ENCODE measurements around the gene PDXK. TPM values are rescaled to one million over a fixed set of nuclear protein-coding genes. Genes with fewer than 3 reads are reported as not detected.

PDXK gene
- total RNA-seq, 4 donors from 2014 or later: 58.8 to 111 (median 93.5) TPM

DNA sequence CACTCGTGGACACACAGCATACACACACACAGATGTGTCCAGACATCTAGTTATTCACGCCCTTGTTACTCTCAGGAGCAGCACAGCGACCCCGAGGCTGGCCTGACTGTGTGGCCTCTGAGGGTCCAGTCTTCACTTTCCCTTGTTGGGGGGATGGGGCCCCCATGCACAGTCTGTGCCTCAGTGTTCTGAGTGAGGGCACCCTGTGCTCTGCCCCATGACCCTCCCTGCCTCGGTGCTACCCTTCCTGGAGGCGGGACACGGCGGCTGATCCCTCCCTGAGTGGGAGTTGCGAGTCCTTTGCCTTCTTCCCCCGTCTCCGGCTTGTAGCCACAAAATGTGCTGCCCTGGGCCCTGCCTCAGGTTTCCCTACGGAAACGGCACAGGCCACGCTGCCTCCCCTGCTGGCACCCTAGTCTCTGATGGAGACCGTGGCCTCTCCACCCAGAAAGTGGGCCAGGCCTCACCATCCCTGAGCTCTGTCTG, 48.6 kb downstream of the PDXK start:
- no peak for DNase-seq (ENCODE audit: low spot score)
- no peak for TF ChIP-seq CTCF (IDR thresholded peaks at IDR 0.05)
- ATAC-seq (ENCODE audit: low FRiP score): no peak

GRCh38 chr21:43767984-43768867, 49.3 kb downstream of the PDXK start:
- ATAC-seq (ENCODE audit: low FRiP score): peak; percentile 82

DNA sequence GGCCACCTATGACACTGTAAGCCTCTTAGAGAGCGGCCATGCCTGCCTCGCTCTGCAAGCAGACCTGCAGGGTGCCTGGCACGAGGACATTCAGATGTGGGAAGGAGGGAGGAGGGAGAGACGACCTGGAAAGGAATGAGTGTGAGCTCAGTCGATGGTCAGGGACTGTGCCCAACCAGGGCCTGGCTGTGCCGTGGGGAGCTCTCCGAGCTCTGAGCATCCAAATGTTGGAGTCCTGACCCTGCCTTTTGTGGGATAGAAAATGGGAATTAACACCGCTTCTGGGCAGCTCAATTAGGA, 49.9 kb downstream of the PDXK start:
- no peak for TF ChIP-seq CTCF (IDR thresholded peaks at IDR 0.05)
- ATAC-seq (ENCODE audit: low FRiP score): no peak

More at GRCh38 chr21:43767984-43768867, 49.3 kb downstream of the PDXK start:
- TF ChIP-seq CTCF (IDR thresholded peaks at IDR 0.05): no peak
- peak; percentile 68 for DNase-seq (ENCODE audit: low spot score)

GRCh38 chr21:43769325-43769958, 50.5 kb downstream of the PDXK start:
- DNase-seq (ENCODE audit: low spot score) (no peak), ATAC-seq (ENCODE audit: low FRiP score) (no peak)
- TF ChIP-seq CTCF (IDR thresholded peaks at IDR 0.05): no peak

More for the DNA sequence above, 49.9 kb downstream of the PDXK start:
- no peak for DNase-seq (ENCODE audit: low spot score)

DNA sequence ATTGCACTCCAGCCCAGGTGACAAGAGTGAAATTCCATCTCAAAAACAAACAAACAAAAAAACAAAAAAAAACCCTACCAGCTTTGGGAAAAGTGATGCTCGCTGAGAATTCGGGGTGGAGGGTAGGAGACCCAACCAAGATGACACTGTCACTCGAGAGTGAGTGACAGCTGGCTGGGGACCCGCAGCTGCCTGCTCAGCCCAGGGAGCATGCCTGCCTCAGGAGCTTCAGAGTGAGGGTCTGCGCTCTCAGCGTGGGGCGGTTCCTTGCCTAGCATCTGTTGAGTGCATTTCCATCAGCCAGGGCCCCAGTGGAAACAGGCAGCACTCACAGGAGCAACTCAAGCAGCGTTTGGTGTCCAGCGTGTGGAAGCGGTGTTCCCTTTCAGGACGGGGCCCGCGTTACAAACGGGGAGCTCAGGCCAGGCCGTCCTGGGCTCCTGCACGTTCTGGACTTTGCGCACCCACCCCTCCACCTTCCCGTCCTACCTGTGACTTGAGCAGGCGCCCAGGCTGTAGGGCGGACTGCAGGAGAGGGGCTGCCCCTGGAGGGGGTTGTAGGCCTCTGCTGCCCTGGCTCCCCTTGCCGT, 51.2 kb downstream of the PDXK start:
- no peak for ATAC-seq (ENCODE audit: low FRiP score)
- no peak for TF ChIP-seq CTCF (IDR thresholded peaks at IDR 0.05)

DNA sequence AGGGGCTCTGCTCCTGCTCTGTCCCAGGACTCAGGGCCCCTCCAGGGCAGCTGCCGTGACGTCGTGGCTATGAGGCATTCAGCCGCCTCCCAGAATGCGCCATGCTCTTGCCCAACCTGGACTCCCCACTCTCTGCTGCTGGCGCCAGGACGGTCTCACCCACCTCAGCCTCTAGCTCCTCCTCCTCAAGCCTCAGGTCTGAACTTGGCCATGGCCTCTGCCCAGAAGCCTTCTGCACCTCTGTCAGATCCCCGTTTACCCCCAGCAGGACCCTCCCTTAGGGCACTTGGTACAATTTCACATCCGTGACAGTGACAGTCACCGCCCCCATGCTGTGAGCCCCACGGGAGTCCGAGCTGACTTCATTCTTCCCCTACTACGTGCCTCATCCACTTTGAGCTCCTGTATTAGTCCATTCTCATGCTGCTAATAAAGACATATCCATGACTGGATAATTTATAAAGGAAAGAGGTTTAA, 52.3 kb downstream of the PDXK start:
- no peak for ATAC-seq (ENCODE audit: low FRiP score)
- DNase-seq (ENCODE audit: low spot score): no peak
- TF ChIP-seq CTCF (IDR thresholded peaks at IDR 0.05): no peak

More for the DNA sequence above, 51.2 kb downstream of the PDXK start:
- no peak for DNase-seq (ENCODE audit: low spot score)

Data from omental fat pad (tissue), 4 donors.